GM21576 (cell line): ENCODE measurements around the gene THEMIS2.

Source experiments
- ATAC-seq: cut with Tn5 transposase; IDR thresholded peaks from one replicate; pipeline ENCODE4 v1.9.1; 2021; ENCODE audit warnings: mild to moderate bottlenecking, moderate library complexity; ENCODE audit not compliant: unreplicated experiment

Gene THEMIS2

DNA sequence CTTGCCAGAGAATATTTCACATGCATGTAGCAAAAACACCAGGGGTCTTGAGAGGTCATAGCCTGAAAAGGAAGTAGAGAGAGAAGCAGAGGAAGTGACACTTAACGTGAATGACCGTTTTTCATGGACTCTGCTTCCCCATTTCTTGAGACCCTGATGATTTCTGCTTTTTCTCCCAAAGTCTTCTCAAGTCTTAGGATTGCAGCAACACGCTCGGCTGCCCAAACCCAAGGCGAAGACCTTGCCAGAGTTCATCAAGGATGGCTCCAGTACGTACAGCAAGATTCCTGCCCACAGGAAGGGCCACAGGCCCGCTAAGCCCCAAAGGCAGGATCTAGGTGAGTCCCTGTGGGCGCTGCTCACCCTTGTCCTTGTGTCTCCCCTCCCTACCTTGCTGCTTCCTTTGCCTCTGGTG lies 12.8 kb downstream of the THEMIS2 start:
- ATAC-seq = no peak

GRCh38 chr1:27885621-27886352 lies 13.4 kb downstream of the THEMIS2 start:
- no peak for ATAC-seq

DNA sequence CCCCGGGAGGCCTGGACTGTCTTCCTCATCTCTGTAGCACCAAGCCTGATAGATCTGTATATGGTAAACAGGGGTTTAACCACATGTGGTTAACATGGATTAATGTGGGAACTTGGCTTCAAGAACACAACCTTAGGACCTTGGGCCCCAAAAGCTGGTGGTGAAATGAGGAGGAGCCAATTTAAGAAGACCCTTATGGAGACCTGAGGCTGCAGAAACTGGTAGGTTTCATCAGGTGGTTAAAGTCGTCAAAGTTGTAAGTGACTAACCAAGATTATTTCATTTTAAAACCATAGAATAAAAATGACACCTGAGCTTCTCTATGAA lies 14.0 kb downstream of the THEMIS2 start:
- ATAC-seq = no peak

DNA sequence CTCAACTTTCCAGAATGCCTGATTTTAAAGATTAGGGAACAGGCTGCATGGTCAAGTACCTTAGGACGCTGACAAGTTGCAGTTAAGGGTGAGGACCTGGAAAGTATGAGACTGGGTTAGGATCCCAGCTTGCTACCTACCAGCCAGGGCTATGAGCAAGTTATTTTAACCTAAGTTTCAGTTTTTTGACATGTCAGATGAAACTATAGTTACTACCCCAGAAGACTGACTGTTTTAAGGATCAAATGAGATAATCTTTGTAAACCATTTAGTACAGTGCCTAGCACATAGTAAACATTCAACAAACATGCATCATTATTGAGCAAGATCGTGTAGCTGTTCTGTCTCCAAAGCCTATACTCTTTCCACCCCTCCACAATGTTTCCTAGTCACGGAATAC lies 14.4 kb downstream of the THEMIS2 start:
- ATAC-seq = no peak

DNA sequence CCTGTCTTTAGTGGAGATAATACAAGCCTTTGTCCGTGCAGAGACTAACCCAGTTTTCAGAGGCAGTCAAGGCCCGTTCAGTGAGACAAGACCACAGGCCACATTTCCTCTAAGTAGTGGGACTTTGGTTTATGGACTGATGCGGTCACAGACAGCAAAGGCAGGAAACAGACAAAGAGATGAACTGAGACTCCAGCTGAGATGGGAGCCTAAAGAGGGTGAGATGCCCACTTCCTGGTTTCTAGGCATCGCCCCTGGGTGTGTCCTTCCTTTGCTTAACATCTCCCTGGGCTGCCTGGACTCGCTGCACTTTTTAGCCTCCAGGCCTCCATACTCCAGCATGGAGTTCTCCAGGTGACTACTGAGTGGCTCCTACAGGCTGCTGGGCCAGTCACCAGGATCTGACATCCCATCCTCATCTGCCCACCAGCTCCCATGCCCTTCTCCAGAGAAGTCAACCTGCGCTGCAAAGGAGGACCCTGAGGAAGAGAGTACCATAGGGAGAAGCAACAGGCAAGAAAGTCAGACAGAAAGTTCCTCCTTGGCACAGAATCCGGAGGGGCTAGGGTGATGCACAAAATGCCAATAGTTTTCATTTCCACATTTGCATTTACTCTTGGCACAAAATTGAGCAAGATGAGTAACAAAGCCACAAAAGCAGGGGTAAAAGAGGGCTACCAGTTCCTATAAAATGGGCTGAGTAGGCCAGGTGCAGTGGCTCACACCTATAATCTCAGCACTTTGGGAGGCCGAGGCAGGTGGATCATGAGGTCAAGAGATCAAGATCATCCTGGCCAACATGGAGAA lies 15.1 kb downstream of the THEMIS2 start:
- peak; percentile 20 for ATAC-seq

DNA sequence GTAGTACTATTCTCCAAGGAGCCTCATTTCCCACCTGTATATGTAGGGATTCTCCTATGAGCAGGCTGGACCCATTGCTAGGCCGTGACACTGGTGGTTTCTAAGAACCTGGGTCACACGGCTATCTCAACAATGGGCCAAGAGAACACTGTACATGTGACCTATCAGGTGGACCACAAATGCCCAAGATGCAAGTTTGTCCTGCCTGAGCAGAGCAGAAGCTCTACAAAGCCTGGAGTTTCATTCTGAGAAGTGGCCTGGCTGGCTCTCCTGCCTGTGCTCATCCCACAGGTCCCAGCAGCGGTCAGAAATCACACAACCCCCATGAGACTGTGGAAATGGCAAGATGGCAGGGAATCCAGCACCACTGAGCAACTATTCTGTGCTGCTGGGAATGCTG lies 17.2 kb downstream of the THEMIS2 start:
- no peak for ATAC-seq

GRCh38 chr1:27891196-27891889 lies 19.0 kb downstream of the THEMIS2 start:
- ATAC-seq = no peak

GRCh38 chr1:27894521-27894920 lies 22.2 kb downstream of the THEMIS2 start:
- no peak for ATAC-seq

- ATAC-seq = no peak
Observed at GRCh38 chr1:27906759-27907158, 34.4 kb downstream of the THEMIS2 start.

- ATAC-seq = no peak
Observed at GRCh38 chr1:27912429-27912828, 40.1 kb downstream of the THEMIS2 start.

DNA sequence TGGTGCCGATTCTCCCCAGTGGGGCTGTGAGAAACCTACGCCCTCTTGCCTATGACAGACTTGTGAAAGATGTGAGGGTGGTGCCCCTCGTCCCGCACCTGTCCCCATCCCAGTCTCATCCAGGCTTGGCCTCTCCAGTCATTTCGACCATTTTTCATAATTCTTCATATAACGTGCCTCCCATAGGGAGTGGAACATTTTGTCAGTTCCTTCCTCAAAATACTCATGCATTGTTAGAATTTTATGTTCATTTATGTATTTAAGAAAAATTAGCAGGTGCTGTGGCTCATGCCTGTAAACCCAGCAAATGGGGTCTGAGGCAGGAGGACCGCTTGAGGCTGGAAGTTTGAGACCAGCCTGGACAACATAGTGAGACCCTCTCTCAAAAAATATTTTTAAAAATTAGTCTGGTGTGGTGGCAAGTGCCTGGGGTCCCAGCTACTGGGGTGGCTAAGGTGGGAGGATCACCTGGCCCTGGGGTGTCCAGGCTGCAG lies 42.8 kb downstream of the THEMIS2 start:
- peak; percentile 5 for ATAC-seq

DNA sequence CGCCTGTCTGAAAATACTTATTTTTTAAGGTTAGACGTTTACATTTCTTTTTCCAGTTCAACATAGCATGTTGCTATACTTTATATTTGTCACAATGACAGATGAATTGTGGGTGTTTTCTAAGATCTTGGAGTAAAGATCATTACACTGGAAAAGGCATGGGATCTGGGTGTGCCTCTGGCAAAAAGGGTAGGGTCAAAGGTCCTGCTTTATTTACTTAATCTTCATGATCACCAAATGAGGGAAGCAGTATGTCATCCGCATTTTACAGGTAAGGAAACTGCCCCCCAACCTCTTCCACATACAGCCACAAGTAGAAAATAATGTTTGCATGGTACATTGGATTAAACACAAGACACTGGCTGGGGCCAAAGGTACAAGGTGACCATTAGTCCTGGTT lies 49.9 kb downstream of the THEMIS2 start:
- ATAC-seq = no peak

GRCh38 chr1:27928216-27928954 lies 56.0 kb downstream of the THEMIS2 start:
- ATAC-seq = no peak

DNA sequence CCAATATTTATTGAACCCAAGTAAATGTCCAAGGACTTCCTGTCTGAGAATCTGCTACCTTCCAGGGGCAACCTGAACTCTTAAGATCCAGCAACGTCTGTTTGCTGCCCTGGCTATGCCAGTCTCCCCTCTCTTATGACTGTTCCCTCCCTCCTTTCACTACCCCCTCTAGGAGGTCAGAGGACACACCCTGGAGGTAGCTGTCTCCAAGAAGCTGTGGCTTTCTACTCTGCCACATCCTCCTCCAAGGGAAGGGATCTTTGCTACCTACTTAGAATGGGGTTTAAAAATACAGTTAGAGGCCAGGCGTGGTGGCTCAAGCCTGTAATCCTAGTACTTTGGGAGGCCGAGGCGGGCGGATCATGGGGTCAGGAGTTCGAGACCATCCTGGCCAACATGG lies 58.8 kb downstream of the THEMIS2 start:
- ATAC-seq = no peak

- ATAC-seq = no peak
Observed at GRCh38 chr1:27931759-27932158, 59.4 kb downstream of the THEMIS2 start.

GRCh38 chr1:27934818-27935549 lies 62.6 kb downstream of the THEMIS2 start, which contains the start of gene SMPDL3B:
Gene SMPDL3B (plus strand): TSS chr1:27935000. CDS start chr1:27935184, 184 bp downstream.
- no peak for ATAC-seq

DNA sequence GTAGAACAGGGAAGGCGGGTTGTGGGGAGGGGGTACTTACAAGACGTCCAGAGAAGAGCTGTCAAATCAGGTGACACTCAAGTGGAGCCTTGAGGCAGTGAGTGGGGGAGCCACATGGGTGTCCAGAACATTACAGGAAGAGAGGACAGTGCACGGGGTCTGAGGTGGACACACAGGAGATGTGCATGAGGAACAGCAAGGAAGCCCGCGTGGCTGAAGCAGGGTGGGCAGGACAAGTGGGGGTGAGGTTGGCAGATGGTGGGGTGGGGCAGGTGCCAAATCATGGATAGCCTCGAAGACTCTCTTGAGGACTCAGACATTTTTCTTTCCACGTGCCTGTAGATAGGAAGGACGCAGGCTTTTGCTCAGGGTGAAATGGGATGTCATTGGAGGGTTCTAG lies 63.4 kb downstream of the THEMIS2 start:
- no peak for ATAC-seq
